SJSA1 (cell line): ENCODE measurements around the gene DNAJA3. TPM values are rescaled to one million over a fixed set of nuclear protein-coding genes. Genes with fewer than 3 reads are reported as not detected.

Experiments
- DNase-seq, 2 experiments: peaks; one replicate each; pipeline ENCODE4 v3.0.0-alpha.2; 2015 to 2020; ENCODE audit warnings: low spot score in 2 of 2, low read depth in 1 of 2
- H3K27ac ChIP-seq: fragments of 250-450 bp; sonication (Bioruptor Pico); 2 replicates; pipeline ENCODE4 v1.5.1; 2020; ENCODE audit warnings: mild to moderate bottlenecking, moderate library complexity
- H3K27me3 ChIP-seq: fragments of 250-450 bp; sonication (Bioruptor Pico); replicated peaks from 2 replicates; pipeline ENCODE4 v1.5.1; 2020; ENCODE audit warnings: mild to moderate bottlenecking, moderate library complexity
- H3K36me3 ChIP-seq: fragments of 250-450 bp; sonication (Bioruptor Pico); 2 replicates; pipeline ENCODE4 v1.5.1; 2020; ENCODE audit warnings: mild to moderate bottlenecking
- H3K4me1 ChIP-seq: fragments of 250-450 bp; sonication (Bioruptor Pico); replicated peaks from 2 replicates; pipeline ENCODE4 v1.6.1; 2021; ENCODE audit warnings: mild to moderate bottlenecking
- H3K4me3 ChIP-seq: fragments of 250-450 bp; sonication (Bioruptor Pico); 2 replicates; pipeline ENCODE4 v1.5.1; 2020; ENCODE audit warnings: mild to moderate bottlenecking
- H3K9me3 ChIP-seq: fragments of 250-450 bp; sonication (Bioruptor Pico); replicated peaks from 2 replicates; pipeline ENCODE4 v1.5.1; 2020; ENCODE audit warnings: mild to moderate bottlenecking
- total RNA-seq: library from RNA; depleted of rRNA; stranded (reverse); fragments of >200 nt; shearing (Covaris generic); gene quantifications from 2 replicates; pipeline ENCODE4 v1.2.3, GENCODE V29; 2014; rRNA removed

DNAJA3 gene
- total RNA-seq, 1 experiment from 2014 or later, result 81.9 TPM

GRCh38 chr16:4496305-4496704 lies 70.6 kb downstream of the DNAJA3 start:
- Histone ChIP-seq H3K27ac (peak overlapping the region; percentile 69), H3K4me1 (peaks cover 55% of the 10 kb centered on the region), H3K27me3 (no peaks in the 10 kb centered on the region), H3K36me3 (no peaks in the 10 kb centered on the region), H3K4me3 (no peak overlapping the region), H3K9me3 (no peaks in the 10 kb centered on the region)
- DNase-seq, result peak; percentile 61 to 68

GRCh38 chr16:4498546-4499195 lies 73.0 kb downstream of the DNAJA3 start:
- Histone ChIP-seq H3K27me3 (no peaks in the 10 kb centered on the region), H3K4me3 (no peak overlapping the region), H3K36me3 (no peaks in the 10 kb centered on the region), H3K27ac (no peak overlapping the region), H3K9me3 (no peaks in the 10 kb centered on the region), H3K4me1 (peaks cover 61% of the 10 kb centered on the region)
- no peak for DNase-seq

- no peak overlapping the region for H3K4me3 ChIP-seq
- peaks cover 57% of the 10 kb centered on the region for H3K4me1 ChIP-seq
- no peaks in the 10 kb centered on the region for H3K27me3 ChIP-seq
Observed at GRCh38 chr16:4499196-4499555, 73.5 kb downstream of the DNAJA3 start.

GRCh38 chr16:4500272-4500671 lies 74.6 kb downstream of the DNAJA3 start:
- Histone ChIP-seq H3K27me3 (no peaks in the 10 kb centered on the region), H3K4me3 (no peak overlapping the region), H3K9me3 (no peaks in the 10 kb centered on the region), H3K36me3 (peaks cover under 1% of the 10 kb centered on the region; the same call in 1 of the 2 replicates), H3K27ac (peak overlapping the region; percentile 62), H3K4me1 (peaks cover 47% of the 10 kb centered on the region)
- DNase-seq, result peak; percentile 64 to 73

More at GRCh38 chr16:4499196-4499555, 73.5 kb downstream of the DNAJA3 start:
- DNase-seq, result no peak
- Histone ChIP-seq H3K9me3 (no peaks in the 10 kb centered on the region), H3K27ac (no peak overlapping the region), H3K36me3 (no peaks in the 10 kb centered on the region)

- Histone ChIP-seq H3K27me3 (no peaks in the 10 kb centered on the region), H3K4me3 (no peak overlapping the region), H3K9me3 (no peaks in the 10 kb centered on the region), H3K4me1 (peaks cover 39% of the 10 kb centered on the region), H3K27ac (peak overlapping the region; percentile 62), H3K36me3 (peaks cover 4% of the 10 kb centered on the region)
- peak in 1 of 2 experiments; percentile 54 for DNase-seq
Observed at GRCh38 chr16:4501071-4501478, 75.4 kb downstream of the DNAJA3 start.

GRCh38 chr16:4505356-4506147 lies 79.9 kb downstream of the DNAJA3 start:
- Histone ChIP-seq H3K9me3 (no peaks in the 10 kb centered on the region), H3K4me3 (no peak overlapping the region), H3K4me1 (peaks cover 13% of the 10 kb centered on the region), H3K27ac (no peak overlapping the region), H3K27me3 (no peaks in the 10 kb centered on the region), H3K36me3 (peaks cover 44% of the 10 kb centered on the region)
- DNase-seq, result no peak

Other genes starting within 250 kb of the DNAJA3 start
- gene SRL, start 183.8 kb upstream of the DNAJA3 start, total RNA-seq, result 0.05 and 0.31 TPM in 2 replicates
- 2.9 and 7.1 TPM in 2 replicates for gene TFAP4, start 152.8 kb upstream of the DNAJA3 start, total RNA-seq
- gene GLIS2, start 109.8 kb upstream of the DNAJA3 start, total RNA-seq, result 0.13 and 0.71 TPM in 2 replicates
- 86.4 and 125 TPM in 2 replicates for gene PAM16, start 74.5 kb upstream of the DNAJA3 start, total RNA-seq
- gene VASN, start 54.0 kb upstream of the DNAJA3 start, total RNA-seq, result 85.4 and 93.6 TPM in 2 replicates
- gene CORO7, start 9.3 kb upstream of the DNAJA3 start, total RNA-seq, result 18.6 and 26.8 TPM in 2 replicates
- 9.5 and 14.5 TPM in 2 replicates for gene NMRAL1, start 48.8 kb downstream of the DNAJA3 start, total RNA-seq
- gene HMOX2, start 50.5 kb downstream of the DNAJA3 start, total RNA-seq, result 48.5 and 49.3 TPM in 2 replicates
- 5.1 and 7.9 TPM in 2 replicates for gene CDIP1, start 112.9 kb downstream of the DNAJA3 start, total RNA-seq
- not detected in 2 replicates for gene C16orf96, start 130.5 kb downstream of the DNAJA3 start, total RNA-seq
- 6.1 and 9.6 TPM in 2 replicates for gene UBALD1, start 189.0 kb downstream of the DNAJA3 start, total RNA-seq
- gene MGRN1, start 199.0 kb downstream of the DNAJA3 start, total RNA-seq, result 9.1 and 15.0 TPM in 2 replicates